ENCODE measurements around the gene VENTX. TPM values are rescaled to one million over a fixed set of nuclear protein-coding genes. Genes with fewer than 3 reads are reported as not detected.
A peak's percentile ranks its signal among the peaks of the same experiment; 100 is the strongest.

Gene VENTX
- total and polyA plus RNA-seq, 8 donors = 0.15 to 3.2 (median 0.51) TPM; not detected in 2

- intact Hi-C loops (cut with DNase I; ENCODE audit: low total_unique reads) = no loop called here
Observed at GRCh38 chr10:133224076-133224475, 13.6 kb upstream of the VENTX start.

GRCh38 chr10:133224756-133225372, 12.8 kb upstream of the VENTX start:
- 69 to 79% (median 75%) methylated on average over 17 to 25 of the region's 25 CpGs for WGBS, 5 donors
- intact Hi-C loops (cut with DNase I; ENCODE audit: low total_unique reads) = no loop called here
- H3K36me3 ChIP-seq = no peaks in the 10 kb centered on the region
- H3K4me3 ChIP-seq = no peak overlapping the region
- H3K9me3 ChIP-seq = no peaks in the 10 kb centered on the region
- H3K27me3 ChIP-seq = peaks cover 8 to 77% (median 43%) of the 10 kb centered on the region in 3 donors
- no peak overlapping the region for H3K27ac ChIP-seq
- peak in 1 of 2 donors; percentile 47 for DNase-seq
- H3K4me1 ChIP-seq = peaks cover under 1 to 7% (median 6%) of the 10 kb centered on the region in 4 donors
- TF ChIP-seq CTCF (IDR thresholded peaks at IDR 0.05) = no peak
- TF ChIP-seq POLR2AphosphoS5 (IDR thresholded peaks at IDR 0.05) = no peak
- no peak for TF ChIP-seq EP300 (IDR thresholded peaks at IDR 0.05)
- no peak for TF ChIP-seq POLR2A (IDR thresholded peaks at IDR 0.05)

More at GRCh38 chr10:133224076-133224475, 13.6 kb upstream of the VENTX start:
- peaks cover under 1 to 77% (median 43%) of the 10 kb centered on the region in 3 donors for H3K27me3 ChIP-seq
- no peaks in the 10 kb centered on the region for H3K4me1 ChIP-seq
- no peak overlapping the region for H3K4me3 ChIP-seq
- no peaks in the 10 kb centered on the region for H3K9me3 ChIP-seq
- no peak overlapping the region for H3K27ac ChIP-seq
- TF ChIP-seq POLR2AphosphoS5 (IDR thresholded peaks at IDR 0.05) = no peak
- TF ChIP-seq POLR2A (IDR thresholded peaks at IDR 0.05) = no peak
- TF ChIP-seq EP300 (IDR thresholded peaks at IDR 0.05) = no peak
- TF ChIP-seq CTCF (IDR thresholded peaks at IDR 0.05) = no peak
- WGBS, 5 donors = 67 to 77% (median 72%) methylated on average over 8 to 14 of the region's 14 CpGs
- no peaks in the 10 kb centered on the region for H3K36me3 ChIP-seq
- DNase-seq = no peak

- Histone ChIP-seq H3K36me3 (no peaks in the 10 kb centered on the region), H3K9me3 (no peaks in the 10 kb centered on the region), H3K4me3 (no peak overlapping the region), H3K27me3 (peaks cover 14 to 80% (median 43%) of the 10 kb centered on the region in 3 donors), H3K4me1 (peaks cover 7 to 15% (median 12%) of the 10 kb centered on the region in 4 donors), H3K27ac (no peak overlapping the region)
- 79 to 87% (median 83%) methylated on average over 20 to 23 of the region's 23 CpGs for WGBS, 5 donors
- intact Hi-C loops (cut with DNase I; ENCODE audit: low total_unique reads) = no loop called here
- no peak for DNase-seq
- TF ChIP-seq POLR2AphosphoS5 (IDR thresholded peaks at IDR 0.05) (no peak), EP300 (IDR thresholded peaks at IDR 0.05) (no peak), CTCF (IDR thresholded peaks at IDR 0.05) (no peak), POLR2A (IDR thresholded peaks at IDR 0.05) (no peak)
Observed at GRCh38 chr10:133225707-133226191, 11.9 kb upstream of the VENTX start.

- TF ChIP-seq POLR2A (IDR thresholded peaks at IDR 0.05) (no peak), EP300 (IDR thresholded peaks at IDR 0.05) (no peak)
- H3K9me3 ChIP-seq = no peaks in the 10 kb centered on the region
- DNase-seq = no peak
- H3K36me3 ChIP-seq = no peaks in the 10 kb centered on the region
- H3K27me3 ChIP-seq = peaks cover 14 to 80% (median 49%) of the 10 kb centered on the region in 3 donors
- WGBS, 5 donors = 50 to 61% (median 53%) methylated on average over 29 to 30 of the region's 30 CpGs
- intact Hi-C loops (cut with DNase I; ENCODE audit: low total_unique reads) = no loop called here
- H3K27ac ChIP-seq = no peak overlapping the region
- no peak overlapping the region for H3K4me3 ChIP-seq
- peaks cover 7 to 21% (median 15%) of the 10 kb centered on the region in 4 donors for H3K4me1 ChIP-seq
Observed at GRCh38 chr10:133226251-133226808, 11.3 kb upstream of the VENTX start.
